DND-41 (cell line): Measurements from ENCODE around the gene ADCK2.
"Not testable (repeated sequence)": the region's sequence is repeated elsewhere in the genome, so short reads cannot be mapped to it uniquely, and the experiment has no call there.

Source experiments
- ATAC-seq: fragments of 200-7000 bp; cut with Tn5 transposase; 3 replicates; pipeline ENCODE4 v1.9.1; 2021; ENCODE audit warnings: low read depth; ENCODE audit not compliant: insufficient read depth
- DNase-seq: peaks from one replicate; pipeline ENCODE4 v3.0.0-alpha.2; 2020
- H2AFZ ChIP-seq: 2 replicates; pipeline ENCODE4 v1.6.0; 2012; ENCODE audit warnings: low read depth, low read length
- H3K27ac ChIP-seq: 2 replicates; pipeline ENCODE4 v1.5.1; 2012; ENCODE audit warnings: low read length, inconsistent platforms
- H3K27me3 ChIP-seq: fragments of 200-600 bp; sonication (generic); 2 replicates; pipeline ENCODE4 v1.6.0; 2012; ENCODE audit warnings: low read length, mild to moderate bottlenecking, inconsistent platforms; ENCODE audit not compliant: insufficient read depth, poor library complexity
- H3K36me3 ChIP-seq: 2 replicates; pipeline ENCODE4 v1.5.1; 2012; ENCODE audit warnings: low read length, inconsistent platforms; ENCODE audit not compliant: insufficient read depth
- H3K4me1 ChIP-seq: 2 replicates; pipeline ENCODE4 v1.5.1; 2012; ENCODE audit warnings: mild to moderate bottlenecking, low read length; ENCODE audit not compliant: insufficient read depth
- H3K4me2 ChIP-seq: 2 replicates; pipeline ENCODE4 v1.6.0; 2012; ENCODE audit warnings: mild to moderate bottlenecking, moderate library complexity, low read length, inconsistent platforms; ENCODE audit not compliant: insufficient read depth
- H3K4me3 ChIP-seq, 2 experiments: fragments of 200-600 bp in 1 of 2; shearing (Covaris generic) in 1 of 2; 2 replicates each; pipeline ENCODE4 v1.5.1; 2012 to 2016; ENCODE audit warnings: inconsistent platforms in 2 of 2, low read length in 2 of 2, mild to moderate bottlenecking in 2 of 2, low read depth in 1 of 2, moderate library complexity in 1 of 2
- H3K79me2 ChIP-seq: 2 replicates; pipeline ENCODE4 v1.6.0; 2012; ENCODE audit warnings: low read length, inconsistent platforms; ENCODE audit not compliant: insufficient read depth
- H3K9ac ChIP-seq: 2 replicates; pipeline ENCODE4 v1.6.0; 2012; ENCODE audit warnings: low read depth, mild to moderate bottlenecking, inconsistent platforms, low read length, moderate library complexity
- H3K9me3 ChIP-seq: 2 replicates; pipeline ENCODE4 v1.5.1; 2012; ENCODE audit warnings: low read length, moderate library complexity, mild to moderate bottlenecking, inconsistent platforms; ENCODE audit not compliant: insufficient read depth, severe bottlenecking
- H4K20me1 ChIP-seq: 2 replicates; pipeline ENCODE4 v1.6.0; 2012; ENCODE audit warnings: low read length; ENCODE audit not compliant: insufficient read depth
- CTCF ChIP-seq: IDR thresholded peaks from 2 replicates; pipeline ENCODE4 v1.5.1; 2012; ENCODE audit warnings: borderline replicate concordance, low read length, moderate library complexity, mild to moderate bottlenecking; ENCODE audit not compliant: poor library complexity, severe bottlenecking; ENCODE audit errors: extremely low read depth
- EZH2 ChIP-seq: IDR thresholded peaks from 3 replicates; pipeline ENCODE4 v1.6.1; 2012; ENCODE audit warnings: borderline replicate concordance, low read depth, mild to moderate bottlenecking, moderate library complexity, low read length, inconsistent platforms; ENCODE audit not compliant: severe bottlenecking

Gene ADCK2

GRCh38 chr7:140668641-140669040, 4.1 kb upstream of the ADCK2 start:
- H3K4me2 ChIP-seq, result no peak overlapping the region
- no peaks in the 10 kb centered on the region for H4K20me1 ChIP-seq
- DNase-seq (no peak), ATAC-seq (no peak)
- no peak overlapping the region for H3K4me3 ChIP-seq
- H3K9me3 ChIP-seq, result no peaks in the 10 kb centered on the region
- no peaks in the 10 kb centered on the region for H3K36me3 ChIP-seq
- H3K27me3 ChIP-seq, result no peaks in the 10 kb centered on the region
- H3K4me1 ChIP-seq, result peaks cover 13% of the 10 kb centered on the region
- no peak overlapping the region for H3K27ac ChIP-seq
- TF ChIP-seq CTCF (no peak), EZH2 (no peak)
- peaks cover 5% of the 10 kb centered on the region for H3K79me2 ChIP-seq
- no peak overlapping the region for H3K9ac ChIP-seq
- no peak overlapping the region for H2AFZ ChIP-seq

- Histone ChIP-seq H4K20me1 (no peaks in the 10 kb centered on the region), H3K4me3 (no peak overlapping the region), H3K4me2 (no peak overlapping the region), H3K9me3 (no peaks in the 10 kb centered on the region), H3K4me1 (peaks cover 21% of the 10 kb centered on the region), H3K27ac (no peak overlapping the region), H3K79me2 (peaks cover 13% of the 10 kb centered on the region), H3K27me3 (no peaks in the 10 kb centered on the region), H3K36me3 (no peaks in the 10 kb centered on the region), H3K9ac (no peak overlapping the region), H2AFZ (no peak overlapping the region)
- DNase-seq, result no peak
- TF ChIP-seq CTCF (no peak), EZH2 (no peak)
- no peak for ATAC-seq
Observed at GRCh38 chr7:140669352-140669751, 3.4 kb upstream of the ADCK2 start.

DNA sequence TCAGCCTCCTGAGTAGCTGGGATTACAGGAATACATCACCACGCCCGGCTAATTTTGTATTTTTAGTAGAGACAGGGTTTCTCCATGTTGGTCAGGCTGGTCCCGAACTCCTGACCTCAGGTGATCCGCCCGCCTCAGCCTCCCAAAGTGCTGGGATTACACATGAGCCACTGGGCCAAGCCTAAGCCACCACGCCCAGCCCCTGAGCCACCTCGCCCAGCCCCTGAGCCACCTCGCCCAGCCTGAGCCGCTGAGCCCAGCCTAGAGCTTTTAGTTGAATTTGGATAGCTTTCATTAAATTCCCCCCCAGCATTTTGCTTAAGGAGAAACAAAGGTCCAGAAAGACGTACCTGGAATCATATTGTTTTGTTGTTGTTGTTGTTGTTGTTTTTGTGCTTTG, 2.9 kb upstream of the ADCK2 start:
- not testable (repeated sequence) for H3K27ac ChIP-seq, H3K36me3 ChIP-seq, H4K20me1 ChIP-seq, H3K4me2 ChIP-seq, DNase-seq, ATAC-seq, H2AFZ ChIP-seq, H3K27me3 ChIP-seq, H3K9ac ChIP-seq, H3K4me3 ChIP-seq, H3K9me3 ChIP-seq
- Histone ChIP-seq H3K4me1 (peaks cover 26% of the 10 kb centered on the region), H3K79me2 (peaks cover 13% of the 10 kb centered on the region)

DNA sequence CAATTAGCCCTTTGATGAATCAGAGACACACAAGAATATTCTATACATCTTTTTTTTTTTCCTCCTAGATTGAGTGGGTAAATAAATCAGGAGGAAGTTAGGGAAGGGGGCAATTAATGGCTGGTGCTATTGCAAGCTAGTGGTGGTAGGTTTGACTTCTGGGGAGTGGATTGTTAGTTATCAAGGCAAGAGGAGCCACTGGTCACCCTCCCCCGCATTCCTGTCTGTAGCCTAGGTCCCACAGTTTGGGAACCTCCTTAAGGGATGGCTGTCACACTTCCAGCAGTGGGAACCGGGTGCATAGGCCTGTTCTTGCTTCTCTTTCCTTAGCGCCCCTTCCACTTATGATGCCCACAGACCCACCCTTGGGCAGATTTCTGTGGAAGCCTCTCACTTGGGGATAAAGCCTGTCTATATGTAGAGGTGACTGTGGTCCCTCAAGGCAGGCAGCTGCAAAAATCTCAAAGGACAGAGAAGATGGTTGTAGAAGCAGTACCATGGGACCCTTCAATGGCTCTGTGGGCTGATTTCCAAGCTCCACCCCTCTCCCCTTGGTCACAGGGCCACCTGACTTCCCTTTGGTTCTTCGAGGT, 2.3 kb upstream of the ADCK2 start:
- Histone ChIP-seq H3K36me3 (peaks cover 3% of the 10 kb centered on the region; the same call in 1 of the 2 replicates), H3K4me1 (peaks cover 31% of the 10 kb centered on the region), H3K79me2 (peaks cover 16% of the 10 kb centered on the region), H3K27me3 (no peaks in the 10 kb centered on the region), H3K9me3 (no peaks in the 10 kb centered on the region), H3K27ac (no peak overlapping the region), H3K4me3 (no peak overlapping the region), H3K9ac (no peak overlapping the region), H3K4me2 (no peak overlapping the region), H4K20me1 (no peaks in the 10 kb centered on the region), H2AFZ (no peak overlapping the region)
- DNase-seq (no peak), ATAC-seq (no peak)
- TF ChIP-seq EZH2, result no peak
- TF ChIP-seq CTCF, result no peak
